ENCODE measurements around the gene TTC34. TPM values are rescaled to one million over a fixed set of nuclear protein-coding genes. Genes with fewer than 3 reads are reported as not detected.

Gene TTC34
- total RNA-seq, 1 experiment from 2014 or later, result 1.3 TPM

- ATAC-seq (no peak), DNase-seq (ENCODE audit: low read depth, low spot score) (no peak)
- no TSS peak for BruUV-seq (replicated peaks)
- Histone ChIP-seq H3K4me2 (ENCODE audit: low read length) (no peak overlapping the region), H3K27ac (ENCODE audit: low read depth, low read length) (no peak overlapping the region), H3K9me2 (ENCODE audit: insufficient read depth) (no peaks in the 10 kb centered on the region), H3K27me3 (ENCODE audit: insufficient read depth, low read length) (peaks cover 12% of the 10 kb centered on the region; the same call in 1 of the 2 replicates), H4K20me1 (ENCODE audit: insufficient read depth) (no peaks in the 10 kb centered on the region), H3K9ac (ENCODE audit: low read length) (no peak overlapping the region), H3K4me1 (ENCODE audit: control insufficient read depth in 1 of 2, insufficient read depth in 2 of 2, low read length in 2 of 2) (no peaks in the 10 kb centered on the region), H3K79me2 (ENCODE audit: insufficient read depth, low read length) (no peaks in the 10 kb centered on the region), H3K9me3 (ENCODE audit: control insufficient read depth in 1 of 2, insufficient read depth in 1 of 2, low read depth in 1 of 2, low read length in 2 of 2) (no peaks in the 10 kb centered on the region), H3K4me3 (replicated peaks in 1 of 2; ENCODE audit: low read depth in 1 of 2, low read length in 2 of 2) (no peak overlapping the region), H2AFZ (ENCODE audit: low read depth, low read length, poor library complexity, severe bottlenecking) (no peak overlapping the region), H3K36me3 (ENCODE audit: control insufficient read depth in 1 of 2, insufficient read depth in 2 of 2, low read length in 2 of 2) (no peaks in the 10 kb centered on the region)
- ChIA-PET CTCF (no interaction called here), POLR2A (no interaction called here), RAD21 (ENCODE audit: low non-redundant PET in 1 of 2, low total read pairs in 2 of 2, uncharacterized antibody in 2 of 2, unreplicated experiment in 2 of 2) (no interaction called here)
- intact Hi-C loops (cut with micrococcal nuclease), result no loop called here
- TF ChIP-seq ZBTB33 (IDR thresholded peaks at IDR 0.05; ENCODE audit: extremely low read depth, insufficient replicate concordance, low read length), result no peak
- TF ChIP-seq CBX3 (IDR thresholded peaks at IDR 0.05; ENCODE audit: low read depth), result no peak
- TF ChIP-seq FOSL1 (IDR thresholded peaks at IDR 0.05; ENCODE audit: low read depth), result no peak
- no peak for TF ChIP-seq ZFX (IDR thresholded peaks at IDR 0.05)
- TF ChIP-seq JUND (IDR thresholded peaks at IDR 0.05), result no peak
- no peak for TF ChIP-seq YY1 (IDR thresholded peaks at IDR 0.05; ENCODE audit: extremely low read depth, insufficient replicate concordance, low read depth, low read length)
- TF ChIP-seq TCF7L2 (IDR thresholded peaks at IDR 0.05; ENCODE audit: borderline replicate concordance, extremely low read depth, insufficient read depth, insufficient read length), result no peak
- TF ChIP-seq CEBPB (IDR thresholded peaks at IDR 0.05; ENCODE audit: low read depth), result no peak
- TF ChIP-seq EGR1 (IDR thresholded peaks at IDR 0.05; ENCODE audit: low read depth), result no peak
- no peak for TF ChIP-seq ELF1 (IDR thresholded peaks at IDR 0.05; ENCODE audit: borderline replicate concordance, low read depth)
- TF ChIP-seq RAD21 (IDR thresholded peaks at IDR 0.05; ENCODE audit: low read depth), result no peak
- no peak for TF ChIP-seq EZH2phosphoT487 (IDR thresholded peaks at IDR 0.05; ENCODE audit: borderline replicate concordance)
- TF ChIP-seq CTCF (IDR thresholded peaks at IDR 0.05 in 2 of 3, conservative IDR thresholded peaks at IDR 0.05 in 1 of 3; ENCODE audit: borderline replicate concordance in 1 of 3, insufficient read depth in 1 of 3, low read depth in 2 of 3, low read length in 2 of 3), result no peak
These were observed 46.6 kb upstream of the TTC34 start for GRCh38 chr1:2848006-2848670.
